ENCODE measurements around the gene TH. TPM values are rescaled to one million over a fixed set of nuclear protein-coding genes. Genes with fewer than 3 reads are reported as not detected.

TH gene
- polyA plus RNA-seq, 1 of the 3 experiments (the other 2 are of a cell fraction), result not detected

- ChIA-PET POLR2A (no interaction called here), CTCF (interaction anchor here (0.8 to 25.3 kb wide), 9 partner anchors 116 to 494 kb away, joined by 3 to 1098 read pairs (median 179); partner anchors contain the start of genes MRPL23, SYT8 and TNNI2)
- TF ChIP-seq NRF1 (IDR thresholded peaks at IDR 0.05; ENCODE audit: low read depth, low read length) (no peak), RCOR1 (IDR thresholded peaks at IDR 0.05; ENCODE audit: low read length) (no peak), SMC3 (IDR thresholded peaks at IDR 0.05; ENCODE audit: low read depth, low read length) (no peak), GATA2 (CRISPR knock-in tag; IDR thresholded peaks at IDR 0.05) (no peak), TEAD4 (IDR thresholded peaks at IDR 0.05; ENCODE audit: borderline replicate concordance, insufficient read depth) (no peak), MAX (IDR thresholded peaks at IDR 0.05; ENCODE audit: low read depth) (no peak), YY1 (IDR thresholded peaks at IDR 0.05; ENCODE audit: low read depth) (no peak), NFIC (IDR thresholded peaks at IDR 0.05; ENCODE audit: borderline replicate concordance) (no peak)
- Histone ChIP-seq H3K4me2 (no peak overlapping the region), H3K9ac (no peak overlapping the region), H3K79me2 (ENCODE audit: insufficient read depth) (no peaks in the 10 kb centered on the region), H3K4me1 (ENCODE audit: control insufficient read depth in 1 of 2, insufficient read depth in 2 of 2, low read depth in 1 of 2, low read length in 1 of 2) (peaks cover 0 to 12% of the 10 kb centered on the region in 2 experiments; a peak in 1 of 4 replicates), H3F3A (replicated peaks; ENCODE audit: insufficient read depth) (peaks cover 8% of the 10 kb centered on the region), H3K9me2 (no peaks in the 10 kb centered on the region), H3K27me3 (ENCODE audit: insufficient read depth) (peaks cover 72% of the 10 kb centered on the region), H3K36me3 (replicated peaks in 1 of 2; ENCODE audit: control insufficient read depth in 1 of 2, insufficient read depth in 2 of 2, low read length in 1 of 2) (no peaks in the 10 kb centered on the region), H3K27ac (ENCODE audit: low read depth in 2 of 2, low read length in 1 of 2) (no peak overlapping the region), H4K20me1 (ENCODE audit: insufficient read depth) (no peaks in the 10 kb centered on the region), H3K4me3 (ENCODE audit: low read depth in 2 of 2, low read length in 1 of 2) (no peak overlapping the region), H3K9me3 (no peaks in the 10 kb centered on the region), H2AFZ (ENCODE audit: low read depth) (no peak overlapping the region)
- no peak for DNase-seq
- WGBS (ENCODE audit: low lambda C conversion rate), result 64% methylated on average over 18 of the region's 19 CpGs
Observed at GRCh38 chr11:2146051-2146450, 25.6 kb downstream of the TH start.

- Histone ChIP-seq H3K4me1 (ENCODE audit: control insufficient read depth in 1 of 2, insufficient read depth in 2 of 2, low read depth in 1 of 2, low read length in 1 of 2) (peaks cover 0 to 6% of the 10 kb centered on the region in 2 experiments; a peak in 1 of 4 replicates), H3K27ac (ENCODE audit: low read depth in 2 of 2, low read length in 1 of 2) (no peak overlapping the region), H3K36me3 (replicated peaks in 1 of 2; ENCODE audit: control insufficient read depth in 1 of 2, insufficient read depth in 2 of 2, low read length in 1 of 2) (no peaks in the 10 kb centered on the region), H3K4me3 (ENCODE audit: low read depth in 2 of 2, low read length in 1 of 2) (no peak overlapping the region; a peak in 1 of 4 replicates), H3F3A (replicated peaks; ENCODE audit: insufficient read depth) (peaks cover 8% of the 10 kb centered on the region), H3K9me3 (no peaks in the 10 kb centered on the region), H3K4me2 (no peak overlapping the region), H3K79me2 (ENCODE audit: insufficient read depth) (no peaks in the 10 kb centered on the region), H2AFZ (ENCODE audit: low read depth) (no peak overlapping the region), H3K27me3 (ENCODE audit: insufficient read depth) (peaks cover 86% of the 10 kb centered on the region), H3K9ac (no peak overlapping the region), H4K20me1 (ENCODE audit: insufficient read depth) (no peaks in the 10 kb centered on the region), H3K9me2 (no peaks in the 10 kb centered on the region)
- TF ChIP-seq RAD21 (IDR thresholded peaks at IDR 0.05; ENCODE audit: low read length), result no peak
- POLR2A ChIA-PET, result interaction anchor here (1.0 kb wide), 1 partner anchor 17 kb away, joined by 3 read pairs; no protein-coding TSS in a partner anchor
- no peak for DNase-seq
- 22% methylated on average over 14 of the region's 18 CpGs for WGBS (ENCODE audit: low lambda C conversion rate)
- CTCF ChIA-PET, result interaction anchor here (0.8 to 25.3 kb wide), 7 partner anchors 10 to 451 kb away, joined by 3 to 1098 read pairs (median 14); partner anchors contain the start of genes SYT8 and TNNI2
Observed at GRCh38 chr11:2144544-2145248, 26.9 kb downstream of the TH start.
